K562 (cell line): Measurements from ENCODE around the gene AP3B2. TPM values are rescaled to one million over a fixed set of nuclear protein-coding genes. Genes with fewer than 3 reads are reported as not detected.

ENCODE experiments used
- ARID3A ChIP-seq: IDR thresholded peaks from 2 replicates; pipeline ENCODE4 v1.6.1; 2012; ENCODE audit warnings: low read depth, low read length, improper control_type of control experiment, borderline replicate concordance
- ASH1L ChIP-seq: fragments of 450-650 bp; IDR thresholded peaks from 2 replicates; pipeline ENCODE4 v1.6.1; 2018; ENCODE audit warnings: borderline replicate concordance, mild to moderate bottlenecking, low read depth; ENCODE audit not compliant: partially characterized antibody
- BRD4 ChIP-seq: fragments of 200-600 bp; sonication (generic); IDR thresholded peaks from 2 replicates; pipeline ENCODE4 v1.6.1; 2017; ENCODE audit warnings: inconsistent platforms
- CBFA2T2 ChIP-seq: fragments of 450-650 bp; conservative IDR thresholded peaks from 2 replicates; pipeline ENCODE4 v1.6.1; 2017; ENCODE audit warnings: mild to moderate bottlenecking
- EP400 ChIP-seq: fragments of 450-650 bp; IDR thresholded peaks from 2 replicates; pipeline ENCODE4 v1.6.1; 2017; ENCODE audit warnings: antibody characterized with exemption, mild to moderate bottlenecking, moderate library complexity
- FOSL1 ChIP-seq: fragments of 200-800 bp; sonication (Bioruptor generic); conservative IDR thresholded peaks from 2 replicates; pipeline ENCODE4 v1.6.1; 2016; ENCODE audit warnings: missing genetic modification characterization, missing compliant biosample characterization
- JUN ChIP-seq, 2 experiments: sonication (generic) in 1 of 2; formaldehyde crosslinking in 1 of 2; IDR thresholded peaks; 2 replicates each; pipeline versions ENCODE4 v1.6.1 to v1.8.0; 2012 to 2022; ENCODE audit warnings: borderline replicate concordance in 2 of 2, mild to moderate bottlenecking in 2 of 2, improper control_type of control experiment in 1 of 2, low read depth in 1 of 2, low read length in 1 of 2, missing genetic modification reagents in 1 of 2
- NR2C2 ChIP-seq, 2 experiments: fragments of 200-800 bp in 1 of 2; sonication (Bioruptor generic) in 1 of 2; sonication (generic) in 1 of 2; formaldehyde crosslinking in 1 of 2; IDR thresholded peaks; 2 replicates each; pipeline versions ENCODE4 v1.6.1 to v1.8.0; 2016 to 2022; ENCODE audit warnings: mild to moderate bottlenecking in 1 of 2, missing compliant biosample characterization in 1 of 2, missing genetic modification characterization in 1 of 2, missing genetic modification reagents in 1 of 2
- POLR2H ChIP-seq: IDR thresholded peaks from 2 replicates; pipeline ENCODE4 v1.6.1; 2016; ENCODE audit warnings: missing genetic modification characterization, low read depth, mild to moderate bottlenecking, control low read depth, missing compliant biosample characterization, moderate library complexity
- YBX1 ChIP-seq: fragments of 450-650 bp; IDR thresholded peaks from 2 replicates; pipeline ENCODE4 v1.7.1; 2016; ENCODE audit warnings: mild to moderate bottlenecking
- ZNF324 ChIP-seq: fragments of 250-450 bp; sonication (Bioruptor Pico); IDR thresholded peaks from 2 replicates; pipeline ENCODE4 v1.4.0; 2020; ENCODE audit warnings: mild to moderate bottlenecking
- polyA plus RNA-seq, 8 experiments: library from polyadenylated mRNA; depleted of rRNA in 4 of 8; stranded (reverse) in 5 of 8; unstranded in 3 of 8; fragments of >200 nt; fragmentation: Nextera tagmentation in 2 of 8; fragmentation: Illumina TruSeq in 1 of 8; extraction: Ambion mirVana in 2 of 8; extraction: Trizol in 1 of 8; gene quantifications; 2 replicates each; pipeline versions ENCODE4 v1.2.1 to v1.2.3, GENCODE V29; 2011 to 2014; ENCODE audit warnings: inconsistent platforms in 1 of 8, missing spikeins in 1 of 8
- total RNA-seq, 7 experiments: library from RNA; depleted of rRNA in 6 of 7; stranded (reverse); fragments of >200 nt in 6 of 7; fragmentation: Illumina TruSeq in 2 of 7; extraction: Trizol in 2 of 7; gene quantifications; 2 replicates each; pipeline versions ENCODE4 v1.2.1 to v1.2.3, GENCODE V29; 2011 to 2021; ENCODE audit warnings: low replicate concordance in 1 of 7
- TF ChIP-seq, protein P1 (sequence below): fragments of 250-450 bp; sonication (Bioruptor Pico); IDR thresholded peaks from 2 replicates; pipeline ENCODE4 v1.5.0; 2020; ENCODE audit warnings: mild to moderate bottlenecking
- TF ChIP-seq, protein P2 (sequence below): sonication (generic); formaldehyde crosslinking; IDR thresholded peaks from 2 replicates; pipeline ENCODE4 v1.4.0; 2020; ENCODE audit warnings: mild to moderate bottlenecking, missing genetic modification reagents
- TF ChIP-seq, protein P3 (sequence below): sonication (generic); formaldehyde crosslinking; IDR thresholded peaks from 2 replicates; pipeline ENCODE4 v1.8.0; 2023; ENCODE audit warnings: mild to moderate bottlenecking, missing genetic modification reagents

The AP3B2 gene
- total and polyA plus RNA-seq, 9 of the 15 experiments (the other 6 are each of a cell fraction or from before 2014, with no cell fraction given): 0.03 to 0.15 (median 0.10) TPM; not detected in 2

GRCh38 chr15:82749951-82750830, 40.5 kb upstream of the AP3B2 start (continued):
- TF ChIP-seq, protein P1, sequence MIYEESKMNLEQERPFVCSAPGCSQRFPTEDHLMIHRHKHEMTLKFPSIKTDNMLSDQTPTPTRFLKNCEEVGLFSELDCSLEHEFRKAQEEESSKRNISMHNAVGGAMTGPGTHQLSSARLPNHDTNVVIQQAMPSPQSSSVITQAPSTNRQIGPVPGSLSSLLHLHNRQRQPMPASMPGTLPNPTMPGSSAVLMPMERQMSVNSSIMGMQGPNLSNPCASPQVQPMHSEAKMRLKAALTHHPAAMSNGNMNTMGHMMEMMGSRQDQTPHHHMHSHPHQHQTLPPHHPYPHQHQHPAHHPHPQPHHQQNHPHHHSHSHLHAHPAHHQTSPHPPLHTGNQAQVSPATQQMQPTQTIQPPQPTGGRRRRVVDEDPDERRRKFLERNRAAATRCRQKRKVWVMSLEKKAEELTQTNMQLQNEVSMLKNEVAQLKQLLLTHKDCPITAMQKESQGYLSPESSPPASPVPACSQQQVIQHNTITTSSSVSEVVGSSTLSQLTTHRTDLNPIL (CRISPR knock-in tag): no peak
- TF ChIP-seq ASH1L (no peak), NR2C2 (CRISPR knock-in tag; IDR thresholded peaks at IDR 0.05) (peak; percentile 17; the same call in 1 of the 2 replicates), NR2C2 (tag; IDR thresholded peaks at IDR 0.05) (peak; percentile 10), EP400 (peak; percentile 97), CBFA2T2 (no peak), FOSL1 (tag) (no peak), JUN (IDR thresholded peaks at IDR 0.05; ENCODE audit: borderline replicate concordance, low read depth, low read length) (peak; percentile 62; the same call in 1 of the 2 replicates), JUN (CRISPR knock-in tag; IDR thresholded peaks at IDR 0.05; ENCODE audit: borderline replicate concordance) (no peak), YBX1 (no peak), POLR2H (tag) (peak; percentile 83), ZNF324 (CRISPR knock-in tag) (no peak), ARID3A (no peak), BRD4 (no peak; the same call in 1 of the 2 replicates)
- TF ChIP-seq, protein P2, sequence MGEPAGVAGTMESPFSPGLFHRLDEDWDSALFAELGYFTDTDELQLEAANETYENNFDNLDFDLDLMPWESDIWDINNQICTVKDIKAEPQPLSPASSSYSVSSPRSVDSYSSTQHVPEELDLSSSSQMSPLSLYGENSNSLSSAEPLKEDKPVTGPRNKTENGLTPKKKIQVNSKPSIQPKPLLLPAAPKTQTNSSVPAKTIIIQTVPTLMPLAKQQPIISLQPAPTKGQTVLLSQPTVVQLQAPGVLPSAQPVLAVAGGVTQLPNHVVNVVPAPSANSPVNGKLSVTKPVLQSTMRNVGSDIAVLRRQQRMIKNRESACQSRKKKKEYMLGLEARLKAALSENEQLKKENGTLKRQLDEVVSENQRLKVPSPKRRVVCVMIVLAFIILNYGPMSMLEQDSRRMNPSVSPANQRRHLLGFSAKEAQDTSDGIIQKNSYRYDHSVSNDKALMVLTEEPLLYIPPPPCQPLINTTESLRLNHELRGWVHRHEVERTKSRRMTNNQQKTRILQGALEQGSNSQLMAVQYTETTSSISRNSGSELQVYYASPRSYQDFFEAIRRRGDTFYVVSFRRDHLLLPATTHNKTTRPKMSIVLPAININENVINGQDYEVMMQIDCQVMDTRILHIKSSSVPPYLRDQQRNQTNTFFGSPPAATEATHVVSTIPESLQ (CRISPR knock-in tag): no peak
- TF ChIP-seq, protein P3, sequence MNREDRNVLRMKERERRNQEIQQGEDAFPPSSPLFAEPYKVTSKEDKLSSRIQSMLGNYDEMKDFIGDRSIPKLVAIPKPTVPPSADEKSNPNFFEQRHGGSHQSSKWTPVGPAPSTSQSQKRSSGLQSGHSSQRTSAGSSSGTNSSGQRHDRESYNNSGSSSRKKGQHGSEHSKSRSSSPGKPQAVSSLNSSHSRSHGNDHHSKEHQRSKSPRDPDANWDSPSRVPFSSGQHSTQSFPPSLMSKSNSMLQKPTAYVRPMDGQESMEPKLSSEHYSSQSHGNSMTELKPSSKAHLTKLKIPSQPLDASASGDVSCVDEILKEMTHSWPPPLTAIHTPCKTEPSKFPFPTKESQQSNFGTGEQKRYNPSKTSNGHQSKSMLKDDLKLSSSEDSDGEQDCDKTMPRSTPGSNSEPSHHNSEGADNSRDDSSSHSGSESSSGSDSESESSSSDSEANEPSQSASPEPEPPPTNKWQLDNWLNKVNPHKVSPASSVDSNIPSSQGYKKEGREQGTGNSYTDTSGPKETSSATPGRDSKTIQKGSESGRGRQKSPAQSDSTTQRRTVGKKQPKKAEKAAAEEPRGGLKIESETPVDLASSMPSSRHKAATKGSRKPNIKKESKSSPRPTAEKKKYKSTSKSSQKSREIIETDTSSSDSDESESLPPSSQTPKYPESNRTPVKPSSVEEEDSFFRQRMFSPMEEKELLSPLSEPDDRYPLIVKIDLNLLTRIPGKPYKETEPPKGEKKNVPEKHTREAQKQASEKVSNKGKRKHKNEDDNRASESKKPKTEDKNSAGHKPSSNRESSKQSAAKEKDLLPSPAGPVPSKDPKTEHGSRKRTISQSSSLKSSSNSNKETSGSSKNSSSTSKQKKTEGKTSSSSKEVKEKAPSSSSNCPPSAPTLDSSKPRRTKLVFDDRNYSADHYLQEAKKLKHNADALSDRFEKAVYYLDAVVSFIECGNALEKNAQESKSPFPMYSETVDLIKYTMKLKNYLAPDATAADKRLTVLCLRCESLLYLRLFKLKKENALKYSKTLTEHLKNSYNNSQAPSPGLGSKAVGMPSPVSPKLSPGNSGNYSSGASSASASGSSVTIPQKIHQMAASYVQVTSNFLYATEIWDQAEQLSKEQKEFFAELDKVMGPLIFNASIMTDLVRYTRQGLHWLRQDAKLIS: no peak; the same call in 1 of the 2 replicates
